ENCODE data around the gene BAIAP2L2. TPM values are rescaled to one million over a fixed set of nuclear protein-coding genes. Genes with fewer than 3 reads are reported as not detected.
"Not testable (repeated sequence)": the region's sequence is repeated elsewhere in the genome, so short reads cannot be mapped to it uniquely, and the experiment has no call there.

The BAIAP2L2 gene
- total RNA-seq, 1 experiment from 2014 or later = 2.3 TPM

DNA sequence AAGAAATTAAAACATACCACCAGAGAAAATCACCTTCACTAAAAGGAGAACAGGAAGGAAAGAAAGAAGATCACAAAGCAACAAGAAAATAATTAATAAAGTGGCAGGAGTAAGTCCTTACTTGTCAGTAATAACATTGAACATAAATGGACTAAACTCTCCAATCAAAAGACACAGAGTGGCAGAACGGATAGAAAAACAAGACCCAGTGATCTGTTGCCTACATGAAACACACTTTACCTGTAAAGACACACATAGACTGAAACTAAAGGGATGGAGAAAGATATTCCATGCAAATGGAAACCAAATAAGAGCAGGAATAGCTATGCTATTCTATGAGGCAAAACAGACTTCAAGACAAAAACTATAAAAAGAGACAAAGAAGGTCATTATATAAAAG lies 45.2 kb upstream of the BAIAP2L2 start:
- no peak for DNase-seq
- WGBS (ENCODE audit: extremely low coverage, insufficient read length, low lambda C conversion rate) = no CpG with 5 or more reads among the region's 1 CpG
- no peak overlapping the region for H4K91ac ChIP-seq (ENCODE audit: insufficient read length, low read depth, low read length)
- no peak overlapping the region for H3K56ac ChIP-seq (ENCODE audit: insufficient read length, low read depth, low read length)
- H3K27me3 ChIP-seq (ENCODE audit: insufficient read depth, low read length) = no peaks in the 10 kb centered on the region
- H3K18ac ChIP-seq (ENCODE audit: insufficient read length, low read depth, low read length) = no peak overlapping the region
- H2BK20ac ChIP-seq (ENCODE audit: low read depth, low read length, poor library complexity, severe bottlenecking) = no peak overlapping the region
- no peak overlapping the region for H2BK15ac ChIP-seq (ENCODE audit: low read depth, low read length)
- no peak overlapping the region for H2AK5ac ChIP-seq (ENCODE audit: insufficient read length, low read length)
- H2BK120ac ChIP-seq (ENCODE audit: low read depth, low read length, poor library complexity, severe bottlenecking) = no peak overlapping the region
- no peak overlapping the region for H4K8ac ChIP-seq (replicated peaks; ENCODE audit: insufficient read length, low read depth, low read length)
- no peaks in the 10 kb centered on the region; the same call in 1 of the 2 replicates for H3K27me3 Mint-ChIP-seq (ENCODE audit: low read depth)
- H3K4me3 Mint-ChIP-seq = no peak overlapping the region
- H3K9ac ChIP-seq (ENCODE audit: extremely low read depth, insufficient read length, low read length) = no peak overlapping the region
- TF ChIP-seq, protein P1, sequence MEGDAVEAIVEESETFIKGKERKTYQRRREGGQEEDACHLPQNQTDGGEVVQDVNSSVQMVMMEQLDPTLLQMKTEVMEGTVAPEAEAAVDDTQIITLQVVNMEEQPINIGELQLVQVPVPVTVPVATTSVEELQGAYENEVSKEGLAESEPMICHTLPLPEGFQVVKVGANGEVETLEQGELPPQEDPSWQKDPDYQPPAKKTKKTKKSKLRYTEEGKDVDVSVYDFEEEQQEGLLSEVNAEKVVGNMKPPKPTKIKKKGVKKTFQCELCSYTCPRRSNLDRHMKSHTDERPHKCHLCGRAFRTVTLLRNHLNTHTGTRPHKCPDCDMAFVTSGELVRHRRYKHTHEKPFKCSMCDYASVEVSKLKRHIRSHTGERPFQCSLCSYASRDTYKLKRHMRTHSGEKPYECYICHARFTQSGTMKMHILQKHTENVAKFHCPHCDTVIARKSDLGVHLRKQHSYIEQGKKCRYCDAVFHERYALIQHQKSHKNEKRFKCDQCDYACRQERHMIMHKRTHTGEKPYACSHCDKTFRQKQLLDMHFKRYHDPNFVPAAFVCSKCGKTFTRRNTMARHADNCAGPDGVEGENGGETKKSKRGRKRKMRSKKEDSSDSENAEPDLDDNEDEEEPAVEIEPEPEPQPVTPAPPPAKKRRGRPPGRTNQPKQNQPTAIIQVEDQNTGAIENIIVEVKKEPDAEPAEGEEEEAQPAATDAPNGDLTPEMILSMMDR (conservative IDR thresholded peaks at IDR 0.05) = no peak
- H3K4me1 Mint-ChIP-seq = peaks cover 11 to 18% of the 10 kb centered on the region in 2 experiments
- no peak overlapping the region for H3K14ac ChIP-seq (ENCODE audit: insufficient read depth, low read length)
- H3K4ac ChIP-seq (ENCODE audit: low read depth, low read length) = no peak overlapping the region
- no peak overlapping the region for H3T11ph ChIP-seq (ENCODE audit: low read length)
- no peak overlapping the region for H2BK12ac ChIP-seq (ENCODE audit: insufficient read length, low read depth, low read length)
- no peaks in the 10 kb centered on the region for H3K4me1 ChIP-seq (ENCODE audit: insufficient read depth, low read length)
- H2BK5ac ChIP-seq (ENCODE audit: insufficient read length, low read length) = no peak overlapping the region
- no peaks in the 10 kb centered on the region for H4K20me1 ChIP-seq (ENCODE audit: control insufficient read depth, insufficient read depth, insufficient read length)
- H3K27ac ChIP-seq (ENCODE audit: insufficient read length, low read depth, low read length) = no peak overlapping the region
- H3K9me3 ChIP-seq (ENCODE audit: control insufficient read depth, low read depth, low read length) = no peaks in the 10 kb centered on the region
- no peak overlapping the region for H2AFZ ChIP-seq (ENCODE audit: low read length)
- no peak overlapping the region for H3K27ac Mint-ChIP-seq
- no peak overlapping the region for H3K23ac ChIP-seq (ENCODE audit: insufficient read length, low read depth, low read length)
- H3K36me3 Mint-ChIP-seq (ENCODE audit: insufficient read depth in 1 of 3, low read depth in 3 of 3) = no peaks in the 10 kb centered on the region
- no peaks in the 10 kb centered on the region for H3K79me1 ChIP-seq (ENCODE audit: insufficient read depth, low read depth, low read length, poor library complexity, severe bottlenecking)
- no peaks in the 10 kb centered on the region for H3K23me2 ChIP-seq (ENCODE audit: insufficient read length, low read depth, low read length, poor library complexity, severe bottlenecking)
- H3K9me3 Mint-ChIP-seq = no peaks in the 10 kb centered on the region
- no peak overlapping the region for H4K5ac ChIP-seq (ENCODE audit: insufficient read length, low read depth, low read length)
- H3K4me2 ChIP-seq (ENCODE audit: insufficient read depth, insufficient read length, low read length) = no peak overlapping the region
- H3K79me2 ChIP-seq (ENCODE audit: insufficient read depth, low read length) = no peaks in the 10 kb centered on the region

DNA sequence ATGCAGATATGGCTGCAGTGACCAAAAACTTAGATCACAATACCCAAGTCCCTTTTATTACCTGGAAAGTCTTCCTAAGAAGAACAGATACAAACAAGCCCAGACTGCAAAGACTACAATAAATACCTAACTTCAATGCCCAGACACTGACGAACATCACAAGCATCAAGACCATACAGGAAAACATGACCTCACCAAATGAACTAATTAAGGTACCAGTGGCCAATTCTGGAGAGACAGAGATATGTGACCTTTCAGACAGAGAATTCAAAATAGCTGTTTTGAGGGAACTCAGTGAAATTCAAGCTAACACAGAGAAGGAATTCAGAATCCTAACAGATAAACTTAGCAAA lies 44.1 kb upstream of the BAIAP2L2 start:
- H3K79me1 ChIP-seq (ENCODE audit: insufficient read depth, low read depth, low read length, poor library complexity, severe bottlenecking); H3K56ac ChIP-seq (ENCODE audit: insufficient read length, low read depth, low read length); H3K79me2 ChIP-seq (ENCODE audit: insufficient read depth, low read length); H2BK12ac ChIP-seq (ENCODE audit: insufficient read length, low read depth, low read length); H3K27ac ChIP-seq (ENCODE audit: insufficient read length, low read depth, low read length); H4K5ac ChIP-seq (ENCODE audit: insufficient read length, low read depth, low read length); H3K27me3 Mint-ChIP-seq (ENCODE audit: low read depth); H3K27ac Mint-ChIP-seq; H2AFZ ChIP-seq (ENCODE audit: low read length); H3K23ac ChIP-seq (ENCODE audit: insufficient read length, low read depth, low read length); H2BK15ac ChIP-seq (ENCODE audit: low read depth, low read length); H4K8ac ChIP-seq (replicated peaks; ENCODE audit: insufficient read length, low read depth, low read length); H2BK20ac ChIP-seq (ENCODE audit: low read depth, low read length, poor library complexity, severe bottlenecking); H2BK5ac ChIP-seq (ENCODE audit: insufficient read length, low read length); H3K9ac ChIP-seq (ENCODE audit: extremely low read depth, insufficient read length, low read length); DNase-seq; H4K91ac ChIP-seq (ENCODE audit: insufficient read length, low read depth, low read length); H3K18ac ChIP-seq (ENCODE audit: insufficient read length, low read depth, low read length); H2BK120ac ChIP-seq (ENCODE audit: low read depth, low read length, poor library complexity, severe bottlenecking); H3K23me2 ChIP-seq (ENCODE audit: insufficient read length, low read depth, low read length, poor library complexity, severe bottlenecking); H3K4ac ChIP-seq (ENCODE audit: low read depth, low read length); H3K4me2 ChIP-seq (ENCODE audit: insufficient read depth, insufficient read length, low read length); H3K27me3 ChIP-seq (ENCODE audit: insufficient read depth, low read length); H2AK5ac ChIP-seq (ENCODE audit: insufficient read length, low read length); H3K4me3 Mint-ChIP-seq; H3K4me1 ChIP-seq (ENCODE audit: insufficient read depth, low read length); H3T11ph ChIP-seq (ENCODE audit: low read length); H3K14ac ChIP-seq (ENCODE audit: insufficient read depth, low read length); H3K9me3 ChIP-seq (ENCODE audit: control insufficient read depth, low read depth, low read length); H3K36me3 Mint-ChIP-seq (ENCODE audit: insufficient read depth in 1 of 3, low read depth in 3 of 3); H4K20me1 ChIP-seq (ENCODE audit: control insufficient read depth, insufficient read depth, insufficient read length); H3K9me3 Mint-ChIP-seq: not testable (repeated sequence)
- H3K4me1 Mint-ChIP-seq = peaks cover 11 to 19% of the 10 kb centered on the region in 2 experiments
- WGBS (ENCODE audit: extremely low coverage, insufficient read length, low lambda C conversion rate) = no CpG with 5 or more reads among the region's 1 CpG

All from H9 (cell line).